ENCODE results near the gene APBA1. TPM values are rescaled to one million over a fixed set of nuclear protein-coding genes. Genes with fewer than 3 reads are reported as not detected.

The APBA1 gene
- total and polyA plus RNA-seq, 8 donors = 2.4 to 17.9 (median 11.4) TPM

DNA sequence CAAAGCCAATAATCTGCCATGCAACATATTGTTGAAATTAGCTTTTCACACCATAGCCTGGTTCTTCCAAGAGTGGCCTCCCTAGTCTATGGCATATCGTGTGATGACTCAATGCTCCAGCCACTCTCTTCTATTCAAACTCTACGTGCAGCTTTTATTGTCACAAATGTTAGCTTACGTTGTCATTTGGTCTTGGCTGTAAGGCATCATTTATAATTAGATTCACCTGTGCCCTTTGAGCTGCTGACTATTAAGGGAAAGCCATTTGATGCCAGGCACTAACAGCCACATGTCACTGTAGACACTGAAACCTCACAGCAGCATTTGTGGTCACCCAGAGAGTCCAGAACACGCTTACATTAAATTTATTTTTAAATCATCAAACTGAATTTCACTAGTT is 66.8 kb downstream of the APBA1 start:
- Histone ChIP-seq H3K9me3 (no peaks in the 10 kb centered on the region), H3K36me3 (no peaks in the 10 kb centered on the region), H3K4me3 (no peak overlapping the region), H3K27ac (no peak overlapping the region), H3K27me3 (no peaks in the 10 kb centered on the region), H3K4me1 (no peaks in the 10 kb centered on the region)
- intact Hi-C loops (cut with DNase I) = no loop called here
- ATAC-seq (no peak), DNase-seq (no peak)
- TF ChIP-seq, protein P1, sequence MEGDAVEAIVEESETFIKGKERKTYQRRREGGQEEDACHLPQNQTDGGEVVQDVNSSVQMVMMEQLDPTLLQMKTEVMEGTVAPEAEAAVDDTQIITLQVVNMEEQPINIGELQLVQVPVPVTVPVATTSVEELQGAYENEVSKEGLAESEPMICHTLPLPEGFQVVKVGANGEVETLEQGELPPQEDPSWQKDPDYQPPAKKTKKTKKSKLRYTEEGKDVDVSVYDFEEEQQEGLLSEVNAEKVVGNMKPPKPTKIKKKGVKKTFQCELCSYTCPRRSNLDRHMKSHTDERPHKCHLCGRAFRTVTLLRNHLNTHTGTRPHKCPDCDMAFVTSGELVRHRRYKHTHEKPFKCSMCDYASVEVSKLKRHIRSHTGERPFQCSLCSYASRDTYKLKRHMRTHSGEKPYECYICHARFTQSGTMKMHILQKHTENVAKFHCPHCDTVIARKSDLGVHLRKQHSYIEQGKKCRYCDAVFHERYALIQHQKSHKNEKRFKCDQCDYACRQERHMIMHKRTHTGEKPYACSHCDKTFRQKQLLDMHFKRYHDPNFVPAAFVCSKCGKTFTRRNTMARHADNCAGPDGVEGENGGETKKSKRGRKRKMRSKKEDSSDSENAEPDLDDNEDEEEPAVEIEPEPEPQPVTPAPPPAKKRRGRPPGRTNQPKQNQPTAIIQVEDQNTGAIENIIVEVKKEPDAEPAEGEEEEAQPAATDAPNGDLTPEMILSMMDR (IDR thresholded peaks at IDR 0.05) = no peak

DNA sequence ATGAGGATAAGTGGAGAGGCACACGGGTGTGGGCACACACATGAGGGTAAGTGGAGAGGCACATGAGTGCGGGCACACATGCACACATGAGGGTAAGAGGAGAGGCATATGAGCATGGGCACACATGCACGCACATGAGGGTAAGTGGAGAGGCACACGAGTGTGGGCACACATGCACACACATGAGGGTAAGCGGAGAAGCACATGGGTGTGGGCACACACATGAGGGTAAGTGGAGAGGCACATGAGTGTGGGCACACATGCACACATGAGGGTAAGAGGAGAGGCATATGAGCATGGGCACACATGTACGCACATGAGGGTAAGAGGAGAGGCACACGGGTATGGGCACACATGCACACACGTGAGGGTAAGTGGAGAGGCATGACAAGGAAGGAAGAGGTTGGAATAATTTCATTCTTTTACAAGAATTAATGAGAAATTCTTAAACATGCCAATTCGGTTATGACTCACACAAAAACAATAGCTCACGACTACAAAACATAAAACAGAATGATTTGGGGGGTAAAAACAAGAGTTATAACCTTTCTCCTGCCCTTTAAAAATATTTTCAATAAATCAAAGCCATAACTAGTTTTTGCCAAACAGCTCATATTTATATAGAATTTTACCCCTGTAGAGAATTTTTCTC is 67.5 kb downstream of the APBA1 start:
- TF ChIP-seq, protein P1 (IDR thresholded peaks at IDR 0.05) = no peak
- intact Hi-C loops (cut with DNase I) = no loop called here
- no peak for ATAC-seq
- H3K4me3 ChIP-seq = no peak overlapping the region
- no peaks in the 10 kb centered on the region for H3K36me3 ChIP-seq
- H3K27ac ChIP-seq = no peak overlapping the region
- H3K4me1 ChIP-seq = no peaks in the 10 kb centered on the region
- H3K27me3 ChIP-seq = no peaks in the 10 kb centered on the region
- no peaks in the 10 kb centered on the region for H3K9me3 ChIP-seq
- DNase-seq = no peak

DNA sequence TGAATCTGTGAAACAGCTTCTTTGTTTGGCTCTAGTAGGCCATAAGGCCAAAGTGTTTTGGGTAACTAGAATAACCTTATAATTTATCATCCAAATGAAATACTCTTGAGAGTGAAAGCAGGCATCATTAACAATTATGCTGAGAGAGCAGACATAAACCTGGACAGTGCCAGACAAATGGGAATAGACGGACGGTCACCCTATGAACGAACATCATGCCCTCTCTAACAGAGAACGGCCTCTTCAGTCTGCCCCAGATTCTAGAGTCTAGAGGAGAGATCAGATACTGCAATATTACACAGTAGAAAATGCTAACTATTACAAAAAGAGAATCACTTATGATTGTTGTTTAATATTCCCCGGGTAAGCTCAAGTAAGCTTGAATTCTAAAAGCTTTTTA is 68.5 kb downstream of the APBA1 start:
- intact Hi-C loops (cut with DNase I) = no loop called here
- H3K36me3 ChIP-seq = no peaks in the 10 kb centered on the region
- H3K9me3 ChIP-seq = no peaks in the 10 kb centered on the region
- H3K4me3 ChIP-seq = no peak overlapping the region
- no peak overlapping the region for H3K27ac ChIP-seq
- TF ChIP-seq, protein P1 (IDR thresholded peaks at IDR 0.05) = no peak
- H3K4me1 ChIP-seq = no peaks in the 10 kb centered on the region
- no peaks in the 10 kb centered on the region for H3K27me3 ChIP-seq
- DNase-seq (no peak), ATAC-seq (no peak)

DNA sequence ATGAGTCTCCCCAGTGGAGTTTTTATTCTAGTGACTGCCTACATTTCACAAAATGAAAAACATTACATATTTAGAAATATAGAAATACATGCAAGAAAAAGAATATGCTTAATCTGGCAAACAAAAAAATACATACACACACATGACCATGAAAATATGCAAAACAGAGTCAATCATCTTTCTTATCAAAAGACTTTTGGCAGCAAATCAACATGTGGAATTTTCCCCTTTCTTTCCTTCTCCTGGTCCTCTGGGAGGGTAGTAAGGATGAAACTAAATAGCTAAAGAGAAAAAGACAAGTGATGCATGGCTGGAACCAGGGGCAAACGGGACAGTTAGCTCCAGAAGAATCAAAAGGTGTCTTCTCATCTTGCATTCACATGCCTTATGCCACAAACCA is 69.4 kb downstream of the APBA1 start:
- ATAC-seq = no peak
- intact Hi-C loops (cut with DNase I) = no loop called here
- Histone ChIP-seq H3K36me3 (no peaks in the 10 kb centered on the region), H3K27ac (no peak overlapping the region), H3K4me1 (no peaks in the 10 kb centered on the region), H3K4me3 (no peak overlapping the region), H3K27me3 (no peaks in the 10 kb centered on the region), H3K9me3 (no peaks in the 10 kb centered on the region)
- no peak for DNase-seq
- TF ChIP-seq, protein P1 (IDR thresholded peaks at IDR 0.05) = no peak

DNA sequence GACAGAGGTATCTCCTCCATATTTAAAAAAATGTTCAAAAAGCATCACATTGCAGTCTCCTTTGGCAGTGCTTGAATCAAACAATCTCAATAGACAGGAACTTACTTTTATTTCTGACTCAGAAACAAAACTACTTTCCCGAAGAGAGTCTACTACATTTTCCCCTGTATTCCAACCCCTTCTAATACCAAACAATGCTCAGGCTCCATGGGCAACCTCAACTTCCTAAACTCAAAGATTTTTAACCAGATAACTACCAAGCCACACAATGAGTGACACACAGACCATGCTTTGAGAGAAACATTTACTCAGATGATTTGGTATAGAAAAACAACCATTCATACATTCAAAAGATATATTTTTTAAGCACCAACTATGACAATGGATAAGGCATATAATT is 70.5 kb downstream of the APBA1 start:
- no peak for DNase-seq
- no peak overlapping the region for H3K27ac ChIP-seq
- H3K27me3 ChIP-seq = no peaks in the 10 kb centered on the region
- H3K4me3 ChIP-seq = no peak overlapping the region
- ATAC-seq = no peak
- intact Hi-C loops (cut with DNase I) = no loop called here
- no peaks in the 10 kb centered on the region for H3K9me3 ChIP-seq
- no peaks in the 10 kb centered on the region for H3K36me3 ChIP-seq
- no peaks in the 10 kb centered on the region for H3K4me1 ChIP-seq
- TF ChIP-seq, protein P1 (IDR thresholded peaks at IDR 0.05) = no peak
